Neural cell (in vitro differentiated cells): ENCODE data around the gene KIF4A. TPM values are rescaled to one million over a fixed set of nuclear protein-coding genes. Genes with fewer than 3 reads are reported as not detected.
"Not testable (repeated sequence)": the region's sequence is repeated elsewhere in the genome, so short reads cannot be mapped to it uniquely, and the experiment has no call there.

Experiments
- H2AFZ ChIP-seq: fragments of 200-600, 300-800 bp; sonication (generic), shearing (Covaris generic); 2 replicates; pipeline ENCODE4 v1.6.0; 2014; ENCODE audit warnings: low read depth, mild to moderate bottlenecking, antibody characterized with exemption, low read length, moderate library complexity
- H3F3A ChIP-seq: fragments of 200-600 bp; shearing (Covaris generic); 2 replicates; pipeline ENCODE4 v1.6.1; 2016; ENCODE audit warnings: mild to moderate bottlenecking, moderate library complexity, mixed read lengths, antibody characterized with exemption, low read length; ENCODE audit not compliant: insufficient read depth, poor library complexity, severe bottlenecking
- H3K27ac ChIP-seq: fragments of 200-600, 300-800 bp; sonication (generic), shearing (Covaris generic); 2 replicates; pipeline ENCODE4 v1.5.1; 2014; ENCODE audit warnings: mild to moderate bottlenecking, low read length, moderate library complexity
- H3K27me3 ChIP-seq: fragments of 300-800, 200-600 bp; sonication (generic), shearing (Covaris generic); 2 replicates; pipeline ENCODE4 v1.6.0; 2014; ENCODE audit warnings: mild to moderate bottlenecking, low read depth, low read length, moderate library complexity; ENCODE audit not compliant: insufficient read depth
- H3K36me3 ChIP-seq: fragments of 300-800, 200-600 bp; sonication (generic), shearing (Covaris generic); 2 replicates; pipeline ENCODE4 v1.5.1; 2014; ENCODE audit warnings: mild to moderate bottlenecking, antibody characterized with exemption, low read length, moderate library complexity; ENCODE audit not compliant: insufficient read depth
- H3K4me2 ChIP-seq: fragments of 300-800, 200-600 bp; sonication (generic), shearing (Covaris generic); 2 replicates; pipeline ENCODE4 v1.6.0; 2014; ENCODE audit warnings: mild to moderate bottlenecking, low read length
- H3K4me3 ChIP-seq: fragments of 300-800, 200-600 bp; sonication (generic), shearing (Covaris generic); 2 replicates; pipeline ENCODE4 v1.5.1; 2014; ENCODE audit warnings: mild to moderate bottlenecking, low read length, moderate library complexity
- H3K79me2 ChIP-seq: fragments of 200-600 bp; shearing (Covaris generic); replicated peaks from 2 replicates; pipeline ENCODE4 v1.6.0; 2014; ENCODE audit warnings: mild to moderate bottlenecking, low read length, moderate library complexity; ENCODE audit not compliant: insufficient read depth
- H3K9ac ChIP-seq: fragments of 300-800, 200-600 bp; sonication (generic), shearing (Covaris generic); 2 replicates; pipeline ENCODE4 v1.6.1; 2016; ENCODE audit warnings: mild to moderate bottlenecking, low read length, mixed read lengths
- H3K9me2 ChIP-seq: fragments of 200-600 bp; shearing (Covaris generic); 2 replicates; pipeline ENCODE4 v1.6.1; 2016; ENCODE audit warnings: mild to moderate bottlenecking, low read length, mixed read lengths; ENCODE audit not compliant: insufficient read depth
- H3K9me3 ChIP-seq: fragments of 200-600, 300-800 bp; sonication (generic), shearing (Covaris generic); 2 replicates; pipeline ENCODE4 v1.6.1; 2016; ENCODE audit warnings: mild to moderate bottlenecking, mixed run types, low read length, moderate library complexity, mixed read lengths
- H4K20me1 ChIP-seq: fragments of 200-600 bp; shearing (Covaris generic); 2 replicates; pipeline ENCODE4 v1.6.1; 2016; ENCODE audit warnings: mild to moderate bottlenecking, mixed run types; ENCODE audit not compliant: insufficient read depth
- CTCF ChIP-seq: fragments of 450-650 bp; IDR thresholded peaks from 2 replicates; pipeline ENCODE4 v1.5.1; 2014; ENCODE audit warnings: antibody characterized with exemption, mild to moderate bottlenecking, moderate library complexity; ENCODE audit not compliant: poor library complexity, severe bottlenecking
- EP300 ChIP-seq: fragments of 450-650 bp; conservative IDR thresholded peaks from 2 replicates; pipeline ENCODE4 v1.6.1; 2014; ENCODE audit warnings: antibody characterized with exemption, mild to moderate bottlenecking, moderate library complexity; ENCODE audit not compliant: poor library complexity, severe bottlenecking
- EZH2 ChIP-seq: fragments of 200-600, 300-800 bp; shearing (Covaris generic), sonication (generic); IDR thresholded peaks from 2 replicates; pipeline ENCODE4 v1.6.1; 2014; ENCODE audit warnings: antibody characterized with exemption, low read length, borderline replicate concordance, mild to moderate bottlenecking; ENCODE audit not compliant: insufficient read depth, poor library complexity, severe bottlenecking
- MXI1 ChIP-seq: fragments of 450-650 bp; conservative IDR thresholded peaks from 2 replicates; pipeline ENCODE4 v1.6.1; 2014; ENCODE audit warnings: antibody characterized with exemption, mild to moderate bottlenecking; ENCODE audit not compliant: poor library complexity, severe bottlenecking
- POLR2AphosphoS5 ChIP-seq: IDR thresholded peaks from 2 replicates; pipeline ENCODE4 v1.6.1; 2012
- RAD21 ChIP-seq: fragments of 450-650 bp; conservative IDR thresholded peaks from 2 replicates; pipeline ENCODE4 v1.6.1; 2014; ENCODE audit warnings: antibody characterized with exemption, mild to moderate bottlenecking, moderate library complexity
- REST ChIP-seq: IDR thresholded peaks from 2 replicates; pipeline ENCODE4 v1.6.1; 2012; ENCODE audit warnings: borderline replicate concordance
- SMC3 ChIP-seq: fragments of 450-650 bp; conservative IDR thresholded peaks from 2 replicates; pipeline ENCODE4 v1.6.1; 2014; ENCODE audit warnings: antibody characterized with exemption, mild to moderate bottlenecking, moderate library complexity; ENCODE audit not compliant: poor library complexity
- TAF1 ChIP-seq: IDR thresholded peaks from 2 replicates; pipeline ENCODE4 v1.6.1; 2012; ENCODE audit warnings: low read depth
- polyA plus RNA-seq: library from polyadenylated mRNA; depleted of rRNA; stranded (reverse); fragments of >200 nt; gene quantifications from 2 replicates; pipeline ENCODE4 v1.2.3, GENCODE V29; 2014

KIF4A gene
- polyA plus RNA-seq, 1 donor from 2014 or later: 1.1 TPM

GRCh38 chrX:70346418-70347070, 56.6 kb downstream of the KIF4A start:
- Histone ChIP-seq H3F3A (no peaks in the 10 kb centered on the region), H3K27ac (no peak overlapping the region), H3K27me3 (no peaks in the 10 kb centered on the region), H4K20me1 (no peaks in the 10 kb centered on the region), H2AFZ (no peak overlapping the region), H3K79me2 (no peaks in the 10 kb centered on the region), H3K36me3 (no peaks in the 10 kb centered on the region), H3K9me3 (no peaks in the 10 kb centered on the region), H3K9me2 (no peaks in the 10 kb centered on the region), H3K9ac (no peak overlapping the region), H3K4me2 (no peak overlapping the region), H3K4me3 (no peak overlapping the region)
- no peak for TF ChIP-seq RAD21
- no peak for TF ChIP-seq MXI1
- TF ChIP-seq TAF1: no peak
- TF ChIP-seq SMC3: no peak
- TF ChIP-seq EP300: no peak
- TF ChIP-seq CTCF: no peak
- no peak for TF ChIP-seq REST
- no peak for TF ChIP-seq EZH2
- TF ChIP-seq POLR2AphosphoS5: no peak

- not testable (repeated sequence) for H3K79me2 ChIP-seq, H3K27ac ChIP-seq, H3K36me3 ChIP-seq, H3K9ac ChIP-seq, H3K9me2 ChIP-seq, H3K4me3 ChIP-seq, H3F3A ChIP-seq, H2AFZ ChIP-seq, H3K9me3 ChIP-seq, H4K20me1 ChIP-seq, H3K27me3 ChIP-seq, H3K4me2 ChIP-seq
Measured at GRCh38 chrX:70348825-70349224, 58.9 kb downstream of the KIF4A start.

- H3K36me3 ChIP-seq, H3K4me2 ChIP-seq, H2AFZ ChIP-seq, H3K79me2 ChIP-seq, H3K4me3 ChIP-seq, H3K9me2 ChIP-seq, H3K27me3 ChIP-seq, H3F3A ChIP-seq, H3K9me3 ChIP-seq, H3K27ac ChIP-seq, H3K9ac ChIP-seq, H4K20me1 ChIP-seq: not testable (repeated sequence)
Measured at GRCh38 chrX:70349367-70350125, 59.6 kb downstream of the KIF4A start.
